T-cell (primary cell): ENCODE measurements around the gene FBXW11. TPM values are rescaled to one million over a fixed set of nuclear protein-coding genes. Genes with fewer than 3 reads are reported as not detected.

ENCODE experiments used
- ATAC-seq, 4 experiments: fragments of 200-7000 bp in 3 of 4; fragments of 150-1000 bp in 1 of 4; cut with Tn5 transposase; replicated peaks in 1 of 4; 1 replicate in 3 of 4; 2 replicates in 1 of 4; pipeline ENCODE4 v1.10.0; 2021; ENCODE audit warnings: moderate library complexity in 3 of 4, mild to moderate bottlenecking in 2 of 4, moderate number of reproducible peaks in 1 of 4
- CTCF ChIA-PET, 2 donors: fragments of 300-600 bp; sonication (Branson Sonifier 250); formaldehyde crosslinking; loops; one replicate each; lab custom pipeline; 2022; ENCODE audit warnings: antibody characterized with exemption in 2 of 2; lab: Charles Lee
- POLR2A ChIA-PET, 2 donors: fragments of 300-600 bp; sonication (Branson Sonifier 250); formaldehyde crosslinking; loops; one replicate each; lab custom pipeline; 2022; ENCODE audit warnings: antibody characterized with exemption in 2 of 2; lab: Charles Lee
- DNase-seq, 35 experiments: peaks; one replicate each; pipeline versions ENCODE4 v3.0.0 to v3.0.0-alpha.2; 2013 to 2023
- H3K27ac ChIP-seq: one replicate; pipeline ENCODE4 v1.5.1; 2013; ENCODE audit warnings: low read length
- H3K27me3 ChIP-seq, 2 experiments: replicated peaks in 1 of 2; 1 replicate in 1 of 2; 2 replicates in 1 of 2; pipeline versions ENCODE4 v1.6.1 to v1.7.0; 2013; ENCODE audit warnings: low read length in 1 of 2, mixed read lengths in 1 of 2; ENCODE audit not compliant: control insufficient read depth in 2 of 2, insufficient read depth in 2 of 2; ENCODE audit errors: extremely low read depth in 1 of 2
- H3K36me3 ChIP-seq, 2 donors: 1 replicate in 1 of 2; 2 replicates in 1 of 2; pipeline versions ENCODE4 v1.6.1 to v1.7.0; 2013; ENCODE audit warnings: low read length in 1 of 2; ENCODE audit not compliant: control insufficient read depth in 2 of 2, insufficient read depth in 1 of 2; ENCODE audit errors: extremely low read depth in 1 of 2
- H3K4me1 ChIP-seq, 2 experiments: 1 replicate in 1 of 2; 2 replicates in 1 of 2; pipeline versions ENCODE4 v1.6.1 to v1.7.0; 2013; ENCODE audit warnings: low read length in 2 of 2, mixed read lengths in 1 of 2; ENCODE audit not compliant: insufficient read depth in 2 of 2, control insufficient read depth in 1 of 2; ENCODE audit errors: extremely low read depth in 1 of 2
- H3K4me3 ChIP-seq, 2 donors: 1 replicate in 1 of 2; 2 replicates in 1 of 2; pipeline versions ENCODE4 v1.5.1 to v1.7.0; 2013; ENCODE audit warnings: mild to moderate bottlenecking in 2 of 2, low read length in 1 of 2, moderate library complexity in 1 of 2; ENCODE audit not compliant: control insufficient read depth in 1 of 2; ENCODE audit errors: extremely low read depth in 1 of 2
- H3K9me3 ChIP-seq: 2 replicates; pipeline ENCODE4 v1.7.0; 2013
- H3K27ac Mint-ChIP-seq, 2 donors: one replicate each; pipeline ENCODE4 v1.8.0; 2020 to 2021; ENCODE audit warnings: mild to moderate bottlenecking in 2 of 2, mixed read lengths in 2 of 2
- H3K27me3 Mint-ChIP-seq, 2 donors: one replicate each; pipeline ENCODE4 v1.8.0; 2021 to 2022; ENCODE audit warnings: mixed read lengths in 2 of 2
- H3K36me3 Mint-ChIP-seq: one replicate; pipeline ENCODE4 v1.8.0; 2021; ENCODE audit warnings: mixed read lengths
- H3K4me1 Mint-ChIP-seq, 3 donors: one replicate each; pipeline ENCODE4 v1.8.0; 2020 to 2022; ENCODE audit warnings: mixed read lengths in 3 of 3, mild to moderate bottlenecking in 1 of 3
- H3K4me3 Mint-ChIP-seq, 3 donors: one replicate each; pipeline ENCODE4 v1.8.0; 2020 to 2022; ENCODE audit warnings: mild to moderate bottlenecking in 3 of 3, mixed read lengths in 3 of 3, moderate library complexity in 3 of 3
- H3K9me3 Mint-ChIP-seq, 3 donors: one replicate each; pipeline ENCODE4 v1.8.0; 2020 to 2022; ENCODE audit warnings: mixed read lengths in 3 of 3
- WGBS: methylation state at CpG from one replicate; pipeline ENCODE4 v1.1.5; 2013; ENCODE audit warnings: missing lambda C conversion rate; ENCODE audit not compliant: insufficient coverage; 5-methylcytosine and 5-hydroxymethylcytosine counted together
- total RNA-seq, 35 experiments: library from RNA in 6 of 35; stranded (reverse) in 6 of 35; fragments of 120-200 nt in 1 of 35; gene quantifications; one replicate each; pipeline versions ENCODE4 v1.2.1 to v1.2.4 and lab custom pipeline; 2013 to 2026

FBXW11 gene
- total RNA-seq, 5 donors from 2014 or later (not counting 1 experiment from before 2014, with no cell fraction given) = 33.4 to 36.6 (median 34.2) TPM

DNA sequence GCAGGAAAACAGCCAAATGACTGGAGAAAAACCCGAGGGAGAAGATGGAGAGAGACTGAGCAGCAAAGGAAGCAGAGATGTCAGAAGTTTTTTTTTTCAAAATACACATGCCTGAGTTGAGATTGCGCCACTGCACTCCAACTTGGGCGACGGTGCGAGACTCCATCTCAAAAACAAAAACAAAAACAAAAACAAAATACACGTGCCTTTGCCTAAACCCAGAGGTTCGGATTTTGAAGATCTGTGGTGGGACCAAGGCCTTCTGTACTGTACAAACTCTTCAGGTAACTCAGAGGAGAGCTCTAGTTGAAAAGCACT is 38.8 kb upstream of the FBXW11 start:
- H3K27ac Mint-ChIP-seq = peak overlapping the region in 1 of 2 donors; percentile 80
- H3K4me1 Mint-ChIP-seq = peaks cover 11 to 14% (median 11%) of the 10 kb centered on the region in 3 donors
- WGBS = 90% methylated on average over 6 of the region's 7 CpGs
- Histone ChIP-seq H3K9me3 (no peaks in the 10 kb centered on the region), H3K27me3 (no peaks in the 10 kb centered on the region), H3K4me3 (no peak overlapping the region), H3K27ac (no peak overlapping the region), H3K36me3 (peaks cover 14 to 70% of the 10 kb centered on the region in 2 donors), H3K4me1 (no peaks in the 10 kb centered on the region)
- ChIA-PET POLR2A (no interaction called here), CTCF (no interaction called here)
- H3K4me3 Mint-ChIP-seq = no peak overlapping the region
- H3K9me3 Mint-ChIP-seq = no peaks in the 10 kb centered on the region
- H3K27me3 Mint-ChIP-seq = no peaks in the 10 kb centered on the region
- H3K36me3 Mint-ChIP-seq = peaks cover 49% of the 10 kb centered on the region
- no peak for ATAC-seq
- no peak for DNase-seq

DNA sequence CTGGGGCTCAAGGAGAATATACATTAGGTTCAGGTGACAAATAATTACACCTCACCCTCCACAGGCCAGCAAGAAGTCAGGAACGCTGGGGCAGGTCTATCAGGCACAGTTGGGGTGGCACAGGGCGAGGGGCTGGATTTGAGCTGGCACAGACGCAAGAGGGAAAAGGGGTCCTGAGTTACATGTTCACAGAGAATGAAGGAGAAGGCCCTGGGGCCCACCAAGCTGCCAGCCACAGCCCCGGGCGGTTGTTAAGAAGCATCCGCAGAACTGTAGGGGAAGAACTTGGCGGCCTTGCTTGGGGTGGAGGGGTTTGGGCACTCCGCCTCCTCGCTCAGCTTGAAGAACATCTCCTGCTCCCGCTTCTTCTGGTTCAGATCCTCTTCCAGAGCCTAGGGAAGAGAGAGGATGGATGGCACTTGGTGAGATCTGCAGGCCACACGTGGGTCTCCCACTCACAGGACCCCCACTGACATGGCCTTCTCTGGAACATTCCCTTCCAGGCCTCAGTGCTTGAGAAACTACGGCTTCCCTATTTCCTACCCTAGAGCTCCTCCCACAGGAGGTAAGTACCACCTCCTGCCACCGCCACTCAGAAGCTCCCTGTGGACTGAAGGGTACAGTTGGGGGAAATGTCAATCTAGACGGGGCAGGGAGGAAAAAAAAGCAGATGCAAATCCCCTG is 38.3 kb upstream of the FBXW11 start:
- Mint-ChIP-seq H3K27ac (peak overlapping the region in 1 of 2 donors; percentile 80), H3K27me3 (no peaks in the 10 kb centered on the region), H3K4me3 (no peak overlapping the region), H3K36me3 (peaks cover 47% of the 10 kb centered on the region), H3K9me3 (no peaks in the 10 kb centered on the region), H3K4me1 (peaks cover 15 to 19% (median 16%) of the 10 kb centered on the region in 3 donors)
- POLR2A ChIA-PET = no interaction called here
- CTCF ChIA-PET = no interaction called here
- Histone ChIP-seq H3K27me3 (no peaks in the 10 kb centered on the region), H3K36me3 (peaks cover 13 to 65% of the 10 kb centered on the region in 2 donors), H3K9me3 (no peaks in the 10 kb centered on the region), H3K27ac (no peak overlapping the region), H3K4me3 (no peak overlapping the region), H3K4me1 (no peaks in the 10 kb centered on the region)
- 96% methylated on average over 7 of the region's 14 CpGs for WGBS
- no peak for DNase-seq
- no peak for ATAC-seq

- Mint-ChIP-seq H3K4me1 (peaks cover 14 to 15% (median 14%) of the 10 kb centered on the region in 3 donors), H3K27me3 (no peaks in the 10 kb centered on the region), H3K36me3 (peaks cover 40% of the 10 kb centered on the region), H3K4me3 (no peak overlapping the region), H3K27ac (peak overlapping the region in 1 of 2 donors; percentile 22), H3K9me3 (no peaks in the 10 kb centered on the region)
- H3K4me3 ChIP-seq = no peak overlapping the region
- H3K27ac ChIP-seq = no peak overlapping the region
- DNase-seq = no peak
- WGBS = 96% methylated on average over 3 of the region's 13 CpGs
- CTCF ChIA-PET = no interaction called here
- POLR2A ChIA-PET = no interaction called here
- peaks cover 13 to 56% of the 10 kb centered on the region in 2 donors for H3K36me3 ChIP-seq
- no peak for ATAC-seq
- no peaks in the 10 kb centered on the region for H3K9me3 ChIP-seq
- H3K27me3 ChIP-seq = no peaks in the 10 kb centered on the region
- H3K4me1 ChIP-seq = no peaks in the 10 kb centered on the region
Measured at GRCh38 chr5:172043865-172044264, 37.4 kb upstream of the FBXW11 start.

- peak overlapping the region; percentile 39 to 72 for H3K27ac Mint-ChIP-seq
- peaks cover 39% of the 10 kb centered on the region for H3K36me3 Mint-ChIP-seq
- Histone ChIP-seq H3K27ac (no peak overlapping the region), H3K4me1 (no peaks in the 10 kb centered on the region), H3K4me3 (no peak overlapping the region), H3K27me3 (no peaks in the 10 kb centered on the region), H3K36me3 (peaks cover 10 to 39% of the 10 kb centered on the region in 2 donors), H3K9me3 (no peaks in the 10 kb centered on the region)
- CTCF ChIA-PET = interaction anchor here in 1 of 2 donors (0.9 to 1.2 kb wide), 2 partner anchors 28 to 130 kb away, joined by 3 to 4 read pairs; no protein-coding TSS in a partner anchor
- no peaks in the 10 kb centered on the region for H3K27me3 Mint-ChIP-seq
- WGBS = 97% methylated on average over 5 of the region's 13 CpGs
- DNase-seq = peak in 1 of 35 experiments; percentile 2
- POLR2A ChIA-PET = no interaction called here
- H3K9me3 Mint-ChIP-seq = no peaks in the 10 kb centered on the region
- peaks cover 8 to 13% (median 12%) of the 10 kb centered on the region in 3 donors for H3K4me1 Mint-ChIP-seq
- ATAC-seq = peak in 2 of 4 experiments; percentile 17 to 18
- no peak overlapping the region for H3K4me3 Mint-ChIP-seq
Measured at GRCh38 chr5:172042183-172042582, 35.7 kb upstream of the FBXW11 start.

DNA sequence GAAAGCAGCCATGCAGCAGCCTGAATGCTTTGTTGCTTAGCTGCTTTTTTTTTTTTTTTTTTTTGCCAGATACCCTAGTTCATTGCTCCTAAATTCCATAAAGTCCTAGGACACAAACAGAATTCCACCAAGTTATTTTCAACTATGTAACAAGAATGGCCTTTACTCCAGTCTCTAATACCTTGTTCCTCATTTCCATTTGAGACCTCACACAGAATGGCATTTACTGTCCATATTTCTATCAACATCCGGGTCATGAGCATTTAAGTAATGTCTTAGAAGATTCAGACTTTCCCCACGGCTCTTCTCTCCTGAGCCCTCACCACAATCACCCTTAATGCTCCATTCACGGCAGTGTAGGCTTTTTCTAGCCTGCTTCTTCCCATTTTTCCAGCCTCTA is 31.7 kb upstream of the FBXW11 start:
- peaks cover 18% of the 10 kb centered on the region for H3K36me3 Mint-ChIP-seq
- WGBS = 100% methylated on average over 1 of the region's 3 CpGs
- CTCF ChIA-PET = interaction anchor here (0.6 to 1.1 kb wide), 7 partner anchors 9 to 1895 kb away, joined by 3 to 5 read pairs (median 3); no protein-coding TSS in a partner anchor

DNA sequence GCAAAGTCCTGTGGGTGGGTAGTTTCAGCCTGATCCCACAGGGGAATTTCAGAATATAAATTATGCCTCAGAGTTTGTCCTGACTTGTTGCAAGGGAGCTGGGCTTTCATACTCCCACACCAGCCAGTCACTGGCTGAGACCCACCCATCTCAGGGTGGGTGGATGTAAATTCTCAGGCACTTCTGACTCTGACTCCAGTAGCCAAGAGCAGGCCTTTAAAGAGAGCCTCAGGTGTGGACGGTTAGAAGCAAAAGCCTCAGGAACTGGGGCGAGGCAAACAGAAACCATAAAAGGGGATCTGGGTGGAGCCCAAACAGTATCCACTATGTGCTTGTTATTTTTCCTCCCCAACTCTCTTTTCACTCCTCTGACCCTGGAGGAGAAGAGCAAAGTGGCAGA is 28.6 kb upstream of the FBXW11 start:
- DNase-seq (no peak), ATAC-seq (no peak)
- H3K4me3 ChIP-seq = no peak overlapping the region
- no CpG with 5 or more reads among the region's 2 CpGs for WGBS
- Mint-ChIP-seq H3K27me3 (no peaks in the 10 kb centered on the region), H3K36me3 (peaks cover 37% of the 10 kb centered on the region), H3K9me3 (peaks cover 0 to 6% (median 0%) of the 10 kb centered on the region in 3 donors), H3K4me3 (no peak overlapping the region), H3K27ac (no peak overlapping the region), H3K4me1 (peaks cover 9 to 14% (median 11%) of the 10 kb centered on the region in 3 donors)
- CTCF ChIA-PET = interaction anchor here in 1 of 2 donors (0.5 kb wide), 1 partner anchor 251 kb away, joined by 3 read pairs; no protein-coding TSS in a partner anchor
- H3K9me3 ChIP-seq = no peaks in the 10 kb centered on the region
- H3K27me3 ChIP-seq = no peaks in the 10 kb centered on the region
- H3K4me1 ChIP-seq = peaks cover 0 to 3% of the 10 kb centered on the region in 2 experiments
- POLR2A ChIA-PET = no interaction called here
- H3K27ac ChIP-seq = no peak overlapping the region
- peaks cover 0 to 2% of the 10 kb centered on the region in 2 donors for H3K36me3 ChIP-seq

More for the DNA sequence above, 31.7 kb upstream of the FBXW11 start:
- Mint-ChIP-seq H3K4me3 (no peak overlapping the region), H3K27me3 (no peaks in the 10 kb centered on the region), H3K27ac (peak overlapping the region in 1 of 2 donors; percentile 28), H3K9me3 (no peaks in the 10 kb centered on the region), H3K4me1 (peaks cover 14 to 20% (median 15%) of the 10 kb centered on the region in 3 donors)
- H3K27me3 ChIP-seq = no peaks in the 10 kb centered on the region
- H3K4me3 ChIP-seq = no peak overlapping the region
- no peaks in the 10 kb centered on the region for H3K9me3 ChIP-seq
- H3K27ac ChIP-seq = no peak overlapping the region
- peaks cover 0 to 3% of the 10 kb centered on the region in 2 experiments for H3K4me1 ChIP-seq
- peaks cover 0 to under 1% of the 10 kb centered on the region in 2 donors for H3K36me3 ChIP-seq
- ATAC-seq (no peak), DNase-seq (no peak)
- POLR2A ChIA-PET = no interaction called here
